BJ (cell line): Measurements from ENCODE around the gene CYP2U1. TPM values are rescaled to one million over a fixed set of nuclear protein-coding genes. Genes with fewer than 3 reads are reported as not detected.
A peak's percentile ranks its signal among the peaks of the same experiment; 100 is the strongest.

Experiments
- CTCF ChIA-PET: fragments of 350-600 bp; formaldehyde crosslinking; extraction: SDS; loops from one replicate; lab custom pipeline; 2021; ENCODE audit warnings: antibody characterized with exemption, inconsistent platforms; lab: Yijun Ruan, JAX
- POLR2A ChIA-PET: fragments of 300-600 bp; sonication (Branson Sonifier 250); formaldehyde crosslinking; extraction: SDS; loops from one replicate; lab custom pipeline; 2021; ENCODE audit warnings: antibody characterized with exemption; lab: Charles Lee
- DNase-seq: peaks from one replicate; pipeline ENCODE4 v3.0.0-alpha.2; 2011; ENCODE audit warnings: low read depth
- H3K27me3 ChIP-seq: 2 replicates; pipeline ENCODE4 v1.6.0; 2011; ENCODE audit warnings: low read length; ENCODE audit not compliant: control insufficient read depth, insufficient read depth
- H3K36me3 ChIP-seq: 2 replicates; pipeline ENCODE4 v1.5.1; 2011; ENCODE audit warnings: low read length; ENCODE audit not compliant: control insufficient read depth, insufficient read depth
- H3K4me3 ChIP-seq: 2 replicates; pipeline ENCODE4 v1.5.1; 2011; ENCODE audit warnings: low read depth, mild to moderate bottlenecking, control low read depth, low read length
- polyA plus RNA-seq: library from polyadenylated mRNA; depleted of rRNA; stranded (reverse); fragments of >200 nt; gene quantifications from 2 replicates; pipeline ENCODE4 v1.2.3, GENCODE V29; 2011
- TF ChIP-seq, protein P1 (sequence below): IDR thresholded peaks from 2 replicates; pipeline ENCODE4 v1.5.1; 2011; ENCODE audit warnings: low read depth, mild to moderate bottlenecking, control low read depth, inconsistent platforms, low read length, moderate library complexity; ENCODE audit not compliant: insufficient read depth

Gene CYP2U1
- polyA plus RNA-seq, 1 experiment = 7.6 TPM

DNA sequence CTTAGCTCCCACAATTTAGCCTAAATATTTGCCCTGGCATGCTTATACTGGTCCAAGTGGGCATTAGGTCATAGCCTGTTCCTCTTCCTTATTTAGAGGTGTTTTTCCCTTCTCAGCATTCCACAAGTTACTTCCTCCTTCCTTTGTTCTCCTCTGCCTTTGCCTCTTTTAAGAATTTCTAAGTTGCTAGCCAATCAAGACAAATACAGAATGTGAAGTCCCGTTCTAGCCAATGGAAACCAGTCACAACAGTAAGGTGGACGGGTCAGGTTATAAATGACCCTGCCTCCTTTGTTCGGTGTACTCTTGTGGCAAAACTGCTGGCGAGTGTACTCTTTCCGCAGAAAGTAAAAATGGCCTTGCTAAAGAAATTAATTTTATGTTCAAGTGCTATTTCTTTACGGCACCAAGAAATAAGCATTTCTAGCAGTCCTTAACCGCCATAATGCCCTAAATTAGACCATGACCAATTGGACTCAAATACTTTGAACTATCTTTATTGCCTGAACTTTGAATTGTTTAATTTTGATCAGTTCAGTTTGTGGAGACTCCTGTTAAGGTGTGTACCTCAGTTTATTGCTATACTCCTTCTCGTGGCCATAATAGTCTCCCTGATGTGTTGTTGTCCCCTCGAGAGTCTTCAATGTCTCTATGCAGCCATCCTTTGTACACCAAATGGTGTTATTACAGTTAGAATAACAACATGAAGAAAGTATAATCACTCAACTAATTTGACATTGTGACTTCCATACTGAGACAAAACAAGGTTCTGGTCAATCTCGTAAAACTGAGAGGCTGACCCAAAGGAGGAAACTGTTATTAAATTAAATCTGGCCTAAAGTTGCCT is 56.8 kb downstream of the CYP2U1 start:
- Histone ChIP-seq H3K36me3 (no peaks in the 10 kb centered on the region), H3K27me3 (no peaks in the 10 kb centered on the region), H3K4me3 (no peak overlapping the region)
- ChIA-PET POLR2A (no interaction called here), CTCF (no interaction called here)
- TF ChIP-seq, protein P1, sequence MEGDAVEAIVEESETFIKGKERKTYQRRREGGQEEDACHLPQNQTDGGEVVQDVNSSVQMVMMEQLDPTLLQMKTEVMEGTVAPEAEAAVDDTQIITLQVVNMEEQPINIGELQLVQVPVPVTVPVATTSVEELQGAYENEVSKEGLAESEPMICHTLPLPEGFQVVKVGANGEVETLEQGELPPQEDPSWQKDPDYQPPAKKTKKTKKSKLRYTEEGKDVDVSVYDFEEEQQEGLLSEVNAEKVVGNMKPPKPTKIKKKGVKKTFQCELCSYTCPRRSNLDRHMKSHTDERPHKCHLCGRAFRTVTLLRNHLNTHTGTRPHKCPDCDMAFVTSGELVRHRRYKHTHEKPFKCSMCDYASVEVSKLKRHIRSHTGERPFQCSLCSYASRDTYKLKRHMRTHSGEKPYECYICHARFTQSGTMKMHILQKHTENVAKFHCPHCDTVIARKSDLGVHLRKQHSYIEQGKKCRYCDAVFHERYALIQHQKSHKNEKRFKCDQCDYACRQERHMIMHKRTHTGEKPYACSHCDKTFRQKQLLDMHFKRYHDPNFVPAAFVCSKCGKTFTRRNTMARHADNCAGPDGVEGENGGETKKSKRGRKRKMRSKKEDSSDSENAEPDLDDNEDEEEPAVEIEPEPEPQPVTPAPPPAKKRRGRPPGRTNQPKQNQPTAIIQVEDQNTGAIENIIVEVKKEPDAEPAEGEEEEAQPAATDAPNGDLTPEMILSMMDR = no peak
- no peak for DNase-seq

DNA sequence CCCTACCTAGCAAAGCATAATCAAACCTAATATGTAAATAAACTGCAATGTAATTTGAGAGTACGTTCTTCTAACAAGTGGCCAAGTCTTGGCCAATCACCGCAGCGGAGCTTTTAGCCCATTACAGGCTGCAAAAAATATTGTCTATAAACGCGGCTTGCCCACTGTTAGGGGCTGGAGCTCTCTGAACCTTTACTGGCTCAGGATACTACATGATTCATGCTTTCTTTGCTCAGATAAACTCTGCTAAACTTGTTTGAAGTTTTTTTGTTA is 57.4 kb downstream of the CYP2U1 start:
- Histone ChIP-seq H3K27me3 (no peaks in the 10 kb centered on the region), H3K4me3 (no peak overlapping the region), H3K36me3 (no peaks in the 10 kb centered on the region)
- TF ChIP-seq, protein P1 = no peak
- no peak for DNase-seq
- POLR2A ChIA-PET = no interaction called here
- CTCF ChIA-PET = no interaction called here

DNA sequence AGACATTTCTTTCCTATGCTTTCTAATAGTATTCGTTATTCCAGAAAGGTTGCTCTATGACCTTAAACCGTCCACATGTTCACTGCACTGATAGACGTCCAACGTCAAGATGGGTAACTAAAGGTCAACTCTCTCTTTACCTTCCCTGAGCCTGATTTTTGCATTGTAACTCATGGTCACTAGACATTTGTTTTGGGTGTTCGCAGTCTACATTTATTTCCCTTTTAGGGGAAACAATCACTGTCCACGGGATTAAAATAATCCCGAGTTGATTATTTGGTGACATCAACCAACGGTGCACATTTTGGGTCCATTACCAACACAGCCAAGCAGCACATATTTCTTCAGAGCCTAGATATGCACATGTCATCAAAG is 57.8 kb downstream of the CYP2U1 start:
- ChIA-PET CTCF (interaction anchor here (1.6 kb wide), 1 partner anchor 231 kb away, joined by 4 read pairs; no protein-coding TSS in a partner anchor), POLR2A (no interaction called here)
- no peaks in the 10 kb centered on the region for H3K36me3 ChIP-seq
- TF ChIP-seq, protein P1 = no peak
- H3K27me3 ChIP-seq = no peaks in the 10 kb centered on the region
- DNase-seq = no peak
- H3K4me3 ChIP-seq = peak overlapping the region; percentile 83

DNA sequence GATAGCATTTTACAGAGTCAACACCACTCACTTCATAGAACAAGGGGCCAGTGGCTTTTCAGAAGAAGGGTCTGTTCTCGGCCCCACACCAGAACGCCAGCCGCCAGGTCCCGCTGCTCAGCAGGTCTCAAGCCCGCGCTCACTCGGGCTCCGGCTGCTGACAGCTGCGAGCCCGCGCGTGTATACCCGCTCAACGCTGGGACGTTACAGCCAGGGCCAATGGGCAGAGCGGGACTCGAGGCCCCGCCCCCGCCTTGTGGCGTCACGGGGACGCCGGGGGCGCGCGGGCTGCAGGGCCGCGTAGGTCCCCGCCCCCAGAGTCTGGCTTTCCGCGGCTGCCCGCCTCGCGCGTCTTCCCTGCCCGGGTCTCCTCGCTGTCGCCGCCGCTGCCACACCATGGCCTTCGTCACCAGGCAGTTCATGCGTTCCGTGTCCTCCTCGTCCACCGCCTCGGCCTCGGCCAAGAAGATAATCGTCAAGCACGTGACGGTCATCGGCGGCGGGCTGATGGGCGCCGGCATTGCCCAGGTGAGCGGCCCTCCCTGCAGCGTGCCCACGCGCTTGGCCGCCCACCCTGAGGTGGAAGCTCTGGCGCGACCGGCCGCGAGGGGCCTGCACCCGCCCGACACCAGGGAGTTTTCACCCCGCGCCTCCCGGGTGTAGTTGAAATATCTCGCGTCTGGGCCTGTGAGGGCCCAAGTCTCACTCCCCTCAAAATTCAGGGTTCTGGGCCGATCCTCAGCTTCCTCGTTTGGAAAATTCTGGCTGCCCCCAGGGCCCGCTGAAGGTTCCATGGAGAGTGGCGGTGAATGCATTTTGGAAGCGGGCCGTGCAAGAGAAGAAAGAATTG is 58.4 kb downstream of the CYP2U1 start, which contains the start of gene HADH:
HADH (plus strand) TSS at position 353 of the 850 bp plus-strand sequence; CDS start at position 397, 44 bp downstream.
- H3K4me3 ChIP-seq = peak within 1 kb of the TSS; percentile 83
- H3K36me3 ChIP-seq = no peaks in the 10 kb centered on the region
- ChIA-PET CTCF (interaction anchor here (1.6 kb wide), 1 partner anchor 232 kb away, joined by 4 read pairs; no protein-coding TSS in a partner anchor), POLR2A (interaction anchor here (0.6 kb wide), 1 partner anchor 11 kb away, joined by 3 read pairs; no protein-coding TSS in a partner anchor)
- no peaks in the 10 kb centered on the region for H3K27me3 ChIP-seq
- DNase-seq = peak; percentile 44
- TF ChIP-seq, protein P1 = no peak
